GM18499 (cell line): ENCODE results near the gene FOXL3.
"Not testable (repeated sequence)": the region's sequence is repeated elsewhere in the genome, so short reads cannot be mapped to it uniquely, and the experiment has no call there.

Source experiments
- ATAC-seq: cut with Tn5 transposase; IDR thresholded peaks from one replicate; pipeline ENCODE4 v1.9.1; 2021; ENCODE audit warnings: moderate number of reproducible peaks; ENCODE audit not compliant: insufficient read depth, unreplicated experiment

The FOXL3 gene

DNA sequence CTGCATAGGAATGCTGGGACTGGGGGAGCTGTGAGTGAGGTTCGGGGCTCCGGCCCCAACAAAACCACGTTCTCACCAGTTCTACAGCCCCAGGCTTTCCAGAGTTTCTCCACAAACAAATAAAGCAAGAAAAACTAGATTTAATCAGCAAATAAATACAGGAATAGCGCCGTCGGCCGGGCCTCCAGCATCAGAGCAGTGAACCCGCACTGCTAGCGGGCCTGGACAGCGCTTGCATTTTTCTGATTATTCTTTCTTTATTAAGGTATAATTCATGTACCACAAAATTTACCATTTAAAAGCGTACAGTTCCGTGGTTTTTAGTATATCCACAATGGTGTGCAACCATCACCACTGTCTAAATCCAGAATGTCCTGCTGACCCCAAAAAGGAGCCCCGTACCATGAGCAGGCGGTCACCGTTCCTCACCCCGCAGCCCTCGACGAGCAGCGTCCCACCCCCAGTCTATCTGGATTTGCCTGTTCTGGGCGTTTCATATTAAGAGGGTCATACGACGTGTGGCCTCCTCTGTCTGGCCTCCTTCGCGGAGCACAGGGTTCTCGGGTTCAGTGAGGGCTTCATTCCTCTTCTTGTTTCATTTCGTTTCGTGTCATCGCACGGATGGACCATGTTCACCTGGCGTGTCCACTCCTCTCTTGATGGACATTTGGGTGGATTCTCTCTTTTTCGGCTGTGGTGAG is 35.5 kb upstream of the FOXL3 start:
- no peak for ATAC-seq

DNA sequence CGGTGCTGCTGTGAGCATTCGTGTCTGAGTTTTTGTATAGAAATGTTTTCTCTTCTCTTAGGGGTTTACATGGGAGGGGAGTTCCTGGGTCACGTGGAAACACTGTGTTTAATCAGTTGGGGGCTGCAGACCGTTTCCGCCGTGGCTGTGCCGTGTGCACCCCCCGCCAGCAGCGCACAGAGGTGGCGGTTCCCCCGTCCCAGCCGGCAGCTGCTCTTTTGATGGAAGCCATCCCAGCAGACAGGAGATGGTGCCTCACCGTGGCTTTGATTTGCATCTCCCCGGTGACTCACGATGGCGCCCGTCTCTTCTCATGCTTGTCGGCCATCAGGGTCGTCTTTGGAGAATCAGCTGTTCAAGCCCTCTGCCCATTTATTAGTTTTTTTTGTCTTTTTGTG is 34.9 kb upstream of the FOXL3 start:
- ATAC-seq, result no peak

DNA sequence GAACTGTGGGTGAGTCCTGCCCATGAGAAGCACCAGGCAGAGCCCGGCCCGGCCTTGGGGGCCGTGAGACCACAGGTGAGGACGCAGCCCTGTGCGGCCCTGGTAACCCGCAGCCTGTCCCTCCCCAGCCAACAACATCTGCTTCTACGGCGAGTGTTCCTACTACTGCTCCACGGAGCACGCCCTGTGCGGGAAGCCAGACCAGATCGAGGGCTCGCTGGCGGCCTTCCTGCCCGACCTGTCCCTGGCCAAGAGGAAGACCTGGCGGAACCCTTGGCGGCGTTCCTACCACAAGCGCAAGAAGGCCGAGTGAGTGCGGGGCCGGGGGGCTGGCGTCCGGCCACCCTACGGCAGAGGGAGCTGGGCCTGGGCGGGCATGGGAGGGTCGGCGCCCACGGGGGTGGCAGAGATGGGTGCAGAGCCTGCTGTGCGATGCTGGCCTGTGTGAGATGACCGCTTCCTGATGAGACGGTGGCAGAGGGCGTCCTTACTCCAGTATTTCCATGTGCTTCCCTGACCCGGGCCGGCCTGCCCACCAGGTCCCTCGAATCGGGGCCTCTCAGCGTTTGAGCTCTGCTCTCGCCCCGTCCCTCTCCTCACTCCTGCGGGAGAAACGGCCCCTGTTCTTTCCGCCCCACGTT is 34.1 kb upstream of the FOXL3 start:
- no peak for ATAC-seq

DNA sequence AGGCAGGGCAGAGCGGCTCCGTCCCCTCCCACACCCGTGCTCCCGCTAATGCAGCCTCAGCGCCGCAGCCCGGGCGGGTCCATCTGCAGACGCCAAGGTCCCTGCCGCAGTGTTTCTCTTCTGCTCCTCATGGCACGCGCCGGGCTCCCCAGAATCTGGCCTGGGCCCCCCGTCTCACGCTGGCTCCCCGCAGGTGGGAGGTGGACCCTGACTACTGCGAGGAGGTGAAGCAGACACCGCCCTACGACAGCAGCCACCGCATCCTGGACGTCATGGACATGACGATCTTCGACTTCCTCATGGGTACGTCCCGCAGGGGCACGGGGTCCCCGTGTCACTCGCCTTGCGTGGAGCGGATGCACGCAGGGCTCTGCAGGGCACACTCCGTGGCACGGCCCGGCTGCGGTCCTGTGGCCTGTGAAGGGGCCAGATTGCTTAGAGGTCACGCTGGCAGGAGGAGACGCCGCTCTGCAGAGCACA is 33.5 kb upstream of the FOXL3 start:
- no peak for ATAC-seq

DNA sequence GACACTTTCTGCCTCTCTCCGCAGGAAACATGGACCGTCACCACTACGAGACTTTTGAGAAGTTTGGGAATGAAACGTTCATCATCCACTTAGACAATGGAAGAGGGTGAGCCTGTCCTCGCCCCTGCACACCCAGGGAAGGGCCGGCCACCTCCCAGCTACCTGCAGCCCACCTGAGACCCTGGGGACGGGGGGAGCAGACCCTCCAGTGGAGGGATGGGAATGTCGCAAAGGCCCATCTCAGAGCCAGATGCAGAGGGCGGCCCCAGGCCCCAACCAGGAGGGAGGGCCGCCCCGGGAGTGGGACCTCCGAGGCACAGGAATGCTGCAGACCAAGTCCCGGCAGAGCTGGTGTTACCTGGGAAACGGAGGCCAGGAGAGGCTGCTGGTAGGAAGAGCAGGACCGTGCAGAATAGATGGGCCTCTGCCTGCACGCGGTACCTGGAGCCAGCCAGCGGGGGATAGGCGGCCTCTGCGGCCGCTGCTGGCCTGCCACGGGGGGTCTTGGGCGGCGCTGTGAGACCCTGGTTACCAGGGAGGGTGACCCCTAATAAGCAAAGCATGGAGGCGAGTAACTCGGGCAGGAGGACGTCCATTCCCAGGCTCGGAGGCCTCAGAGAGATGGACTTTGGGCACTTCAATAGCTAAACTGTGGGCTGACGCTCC is 32.9 kb upstream of the FOXL3 start:
- no peak for ATAC-seq

DNA sequence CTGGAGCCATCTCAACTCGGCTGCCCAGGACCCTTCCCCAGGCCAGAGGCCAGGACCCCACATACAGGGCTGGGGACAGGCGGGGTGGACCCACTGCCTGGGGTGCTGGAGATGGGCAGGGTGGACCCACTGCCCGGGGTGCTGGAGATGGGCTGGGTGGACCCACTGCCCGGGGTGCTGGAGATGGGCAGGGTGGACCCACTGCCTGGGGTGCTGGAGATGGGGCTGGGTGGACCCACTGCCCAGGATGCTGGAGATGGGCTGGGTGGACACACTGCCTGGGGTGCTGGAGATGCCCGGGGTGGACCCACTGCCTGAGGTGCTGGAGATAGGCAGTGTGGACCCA is 32.4 kb upstream of the FOXL3 start:
- ATAC-seq, result no peak

DNA sequence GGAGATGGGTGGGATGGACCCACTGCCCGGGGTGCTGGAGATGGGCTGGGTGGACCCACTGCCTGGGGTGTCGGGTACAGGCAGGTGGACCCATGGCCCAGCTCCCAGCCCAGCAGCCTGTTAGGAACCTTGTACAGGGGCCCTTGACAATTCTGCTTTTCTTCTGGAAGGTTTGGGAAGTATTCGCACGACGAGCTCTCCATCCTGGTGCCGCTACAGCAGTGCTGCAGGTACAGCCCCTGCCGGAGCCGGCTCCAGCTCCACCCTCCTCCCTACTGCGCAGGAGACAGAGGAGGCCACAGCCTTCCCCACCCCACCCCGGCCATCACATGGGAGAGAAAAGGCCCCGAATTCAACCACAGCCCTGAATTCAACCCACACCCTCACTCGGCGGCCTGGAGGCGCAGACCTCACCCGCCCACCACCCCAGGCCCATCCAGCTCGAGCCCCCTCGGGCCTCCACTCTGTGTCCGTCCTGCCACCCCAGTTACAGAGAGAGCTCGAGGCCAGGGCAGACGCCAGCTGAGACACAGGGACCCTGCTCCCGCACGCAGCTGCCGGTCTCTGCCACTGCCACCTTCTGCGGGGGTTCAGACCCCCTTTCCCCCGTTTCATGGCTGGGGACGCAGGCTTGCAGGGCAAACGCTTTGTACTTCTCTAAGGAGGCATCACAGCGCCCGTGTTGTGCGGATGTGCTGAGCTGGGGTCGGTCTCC is 31.3 kb upstream of the FOXL3 start:
- no peak for ATAC-seq

DNA sequence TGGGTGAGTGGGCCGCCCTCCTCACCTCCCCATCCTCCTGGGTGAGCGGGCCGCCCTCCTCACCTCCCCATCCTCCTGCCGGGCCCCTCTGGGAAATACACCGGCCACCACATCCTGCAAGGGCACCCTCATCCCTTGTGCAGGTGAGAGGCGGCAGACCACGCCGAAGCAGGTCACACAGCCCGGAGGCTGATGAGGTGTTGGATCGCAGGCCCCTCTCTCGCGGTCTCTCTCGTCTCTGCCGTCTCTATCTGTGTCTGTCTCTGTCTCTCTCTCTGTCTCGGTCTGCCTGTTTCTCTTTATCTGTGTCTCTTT is 30.8 kb upstream of the FOXL3 start:
- ATAC-seq, result no peak

DNA sequence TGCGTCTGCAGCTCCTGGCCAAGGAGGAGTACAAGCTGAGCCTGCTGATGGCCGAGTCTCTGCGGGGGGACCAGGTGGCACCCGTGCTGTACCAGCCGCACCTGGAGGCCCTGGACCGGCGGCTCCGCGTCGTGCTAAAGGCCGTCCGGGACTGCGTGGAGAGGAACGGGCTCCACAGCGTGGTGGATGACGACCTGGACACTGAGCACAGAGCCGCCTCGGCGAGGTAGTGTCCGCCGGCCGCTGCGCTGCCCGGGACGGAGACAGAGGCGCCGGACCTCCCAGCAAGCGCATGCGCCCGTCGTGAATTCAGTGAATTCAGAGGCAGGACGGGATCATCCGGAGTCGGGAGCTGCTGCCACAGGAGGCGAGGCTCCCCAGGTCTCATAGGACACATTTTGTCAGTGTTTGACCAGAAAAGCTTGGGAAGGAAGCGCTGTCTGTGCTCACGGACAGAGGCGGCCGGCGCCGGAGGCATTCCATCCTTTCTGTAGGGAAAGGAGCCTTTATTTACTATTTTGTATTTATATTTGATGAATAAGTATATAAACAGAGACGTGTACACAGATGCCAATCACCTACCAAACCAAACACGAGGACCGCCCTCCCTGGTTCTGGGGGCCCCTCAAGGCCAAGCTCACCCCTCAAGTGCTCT is 30.1 kb upstream of the FOXL3 start:
- ATAC-seq, result no peak

DNA sequence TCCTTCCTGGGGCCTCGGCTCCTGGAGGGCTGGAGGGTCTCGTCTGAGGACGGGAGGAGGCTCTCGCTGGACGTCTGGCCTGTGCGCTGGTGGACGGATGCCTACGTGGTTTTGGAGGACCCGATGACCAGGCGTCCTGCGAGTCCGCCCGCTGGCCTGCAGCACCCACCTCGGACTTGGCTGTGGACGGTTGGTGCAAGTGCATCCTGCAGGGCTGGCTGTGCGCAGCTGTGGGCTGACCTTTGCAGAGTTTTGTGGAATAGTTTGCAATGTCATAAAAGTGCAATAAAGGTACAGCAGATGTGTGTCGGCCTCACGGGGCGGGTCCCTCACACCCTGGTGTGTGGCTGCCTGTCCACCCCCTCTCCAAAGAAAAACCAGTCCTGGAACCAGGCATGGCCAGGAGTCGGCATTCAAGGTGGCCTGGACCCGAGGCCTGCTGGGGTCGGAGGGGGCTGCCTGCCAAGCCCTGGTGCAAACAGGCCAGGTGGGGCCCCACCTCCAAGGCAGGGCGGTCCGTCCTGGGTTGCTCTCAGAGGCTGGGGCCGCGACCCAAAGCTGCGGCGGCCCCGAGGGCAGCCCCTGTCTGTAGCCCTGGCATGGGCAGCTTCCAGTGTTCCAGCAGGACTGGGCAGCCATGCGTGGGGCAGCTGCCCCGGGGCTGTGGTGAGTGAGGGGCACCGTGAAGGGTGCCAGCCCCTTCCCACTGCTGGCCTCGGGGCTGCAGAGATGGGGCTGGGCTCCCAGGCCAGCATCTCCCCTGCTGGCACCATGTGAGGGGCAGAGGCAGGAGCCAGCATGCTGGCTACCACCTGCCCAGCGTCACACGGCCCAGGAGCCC is 29.3 kb upstream of the FOXL3 start:
- ATAC-seq, result no peak

DNA sequence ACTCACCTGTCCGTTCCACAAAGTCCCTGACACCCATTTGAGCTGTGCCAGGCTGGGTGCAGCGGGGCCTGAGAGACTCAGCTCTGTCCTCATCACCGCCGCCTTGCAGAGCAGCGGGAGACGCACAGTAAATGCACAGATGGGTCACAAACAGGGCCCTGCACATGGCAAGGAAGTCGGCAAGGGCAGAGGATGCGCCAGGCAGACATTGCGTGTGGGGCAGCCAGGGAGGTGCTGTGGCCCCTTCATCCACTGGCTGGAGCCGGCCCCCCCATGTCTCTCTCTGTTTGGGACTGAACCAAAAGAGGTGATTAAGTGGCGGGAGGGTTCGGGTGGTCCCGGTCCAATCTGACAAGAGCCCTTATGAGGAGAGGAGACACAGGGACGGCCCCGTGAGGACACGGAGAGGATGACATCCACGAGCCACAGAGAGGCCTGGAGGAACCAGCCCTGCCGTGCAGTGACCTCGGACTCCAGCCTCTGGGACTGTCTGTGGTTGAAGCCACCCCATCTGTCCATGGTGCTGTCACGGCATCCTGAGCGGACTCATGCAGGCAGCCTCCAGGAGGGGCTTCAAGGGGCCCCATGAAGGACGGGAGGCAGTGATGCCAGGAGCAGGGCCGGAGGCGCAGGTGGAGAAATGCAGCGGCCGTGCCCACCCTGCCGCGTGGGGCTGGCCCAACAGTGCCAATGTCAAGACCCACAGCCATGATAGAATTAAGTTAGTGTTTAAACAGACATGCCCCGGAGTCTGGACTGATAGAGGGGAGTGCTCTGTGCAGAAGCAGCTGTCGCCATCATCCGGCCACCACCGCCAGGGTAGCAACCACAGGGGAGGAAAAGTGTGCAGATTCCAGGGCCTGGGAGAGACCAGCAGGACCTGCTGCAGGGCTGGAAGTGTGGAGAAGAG is 28.4 kb upstream of the FOXL3 start:
- no peak for ATAC-seq

DNA sequence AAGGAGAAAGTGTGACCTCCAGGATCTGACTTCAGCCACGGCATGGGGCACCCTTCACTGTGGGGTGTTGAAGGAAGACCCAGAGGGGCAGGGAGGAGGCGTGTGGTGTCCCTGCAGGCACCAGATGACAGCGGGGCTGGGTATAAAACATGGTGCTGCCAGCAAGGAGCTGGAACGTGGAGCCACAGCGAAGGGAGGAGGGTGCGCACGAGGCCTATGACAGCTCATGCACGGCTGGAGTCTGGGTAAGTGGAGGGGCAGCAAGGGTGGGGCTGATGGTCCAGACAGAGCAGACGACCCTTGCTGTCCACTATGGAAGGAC is 27.8 kb upstream of the FOXL3 start:
- no peak for ATAC-seq

DNA sequence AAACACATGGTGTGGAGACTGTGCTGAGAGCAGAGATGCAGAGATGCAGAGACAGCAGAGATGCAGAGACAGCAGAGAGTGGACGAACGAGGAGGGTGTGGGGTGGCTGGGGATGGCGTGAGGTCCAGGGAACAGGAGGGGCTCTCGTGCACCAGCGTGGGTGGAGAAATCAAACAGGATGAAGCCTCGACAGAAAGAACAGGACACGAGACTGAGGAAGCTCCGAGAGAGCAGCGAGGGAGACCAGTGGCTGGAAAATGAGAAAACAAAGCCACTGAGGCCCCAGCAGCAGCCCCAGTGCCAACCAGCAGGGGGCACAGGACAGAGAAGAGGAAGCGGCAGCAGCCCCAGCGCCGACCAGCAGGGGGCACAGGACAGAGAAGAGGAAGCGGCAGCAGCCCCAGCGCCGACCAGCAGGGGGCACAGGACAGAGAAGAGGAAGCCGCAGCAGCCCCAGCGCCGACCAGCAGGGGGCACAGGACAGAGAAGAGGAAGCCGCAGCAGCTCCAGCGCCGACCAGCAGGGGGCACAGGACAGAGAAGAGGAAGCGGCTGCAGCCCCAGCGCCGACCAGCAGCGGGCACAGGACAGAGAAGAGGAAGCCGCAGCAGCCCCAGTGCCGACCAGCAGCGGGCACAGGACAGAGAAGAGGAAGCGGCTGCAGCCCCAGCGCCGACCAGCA is 27.2 kb upstream of the FOXL3 start:
- ATAC-seq, result not testable (repeated sequence)

DNA sequence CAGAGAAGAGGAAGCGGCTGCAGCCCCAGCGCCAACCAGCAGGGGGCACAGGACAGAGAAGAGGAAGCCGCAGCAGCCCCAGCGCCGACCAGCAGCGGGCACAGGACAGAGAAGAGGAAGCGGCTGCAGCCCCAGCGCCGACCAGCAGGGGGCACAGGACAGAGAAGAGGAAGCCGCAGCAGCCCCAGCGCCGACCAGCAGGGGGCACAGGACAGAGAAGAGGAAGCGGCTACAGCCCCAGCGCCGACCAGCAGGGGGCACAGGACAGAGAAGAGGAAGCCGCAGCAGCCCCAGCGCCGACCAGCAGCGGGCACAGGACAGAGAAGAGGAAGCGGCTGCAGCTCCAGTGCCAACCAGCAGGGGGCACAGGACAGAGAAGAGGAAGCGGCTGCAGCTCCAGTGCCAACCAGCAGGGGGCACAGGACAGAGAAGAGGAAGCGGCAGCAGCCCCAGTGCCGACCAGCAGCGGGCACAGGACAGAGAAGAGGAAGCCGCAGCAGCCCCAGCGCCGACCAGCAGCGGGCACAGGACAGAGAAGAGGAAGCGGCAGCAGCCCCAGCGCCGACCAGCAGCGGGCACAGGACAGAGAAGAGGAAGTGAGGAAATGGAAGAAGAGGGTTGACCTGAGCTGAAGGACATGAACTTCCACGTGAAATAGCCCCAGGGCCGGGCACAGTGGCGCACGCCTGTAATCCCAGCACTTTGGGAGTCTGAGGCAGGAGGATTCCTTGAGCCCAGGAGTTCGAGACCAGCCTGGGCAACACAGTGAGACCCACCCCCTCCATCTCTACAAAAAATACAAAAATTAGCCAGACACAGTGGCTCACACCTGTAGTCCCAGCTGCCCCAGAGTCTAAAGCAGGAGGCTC is 26.3 kb upstream of the FOXL3 start:
- not testable (repeated sequence) for ATAC-seq

DNA sequence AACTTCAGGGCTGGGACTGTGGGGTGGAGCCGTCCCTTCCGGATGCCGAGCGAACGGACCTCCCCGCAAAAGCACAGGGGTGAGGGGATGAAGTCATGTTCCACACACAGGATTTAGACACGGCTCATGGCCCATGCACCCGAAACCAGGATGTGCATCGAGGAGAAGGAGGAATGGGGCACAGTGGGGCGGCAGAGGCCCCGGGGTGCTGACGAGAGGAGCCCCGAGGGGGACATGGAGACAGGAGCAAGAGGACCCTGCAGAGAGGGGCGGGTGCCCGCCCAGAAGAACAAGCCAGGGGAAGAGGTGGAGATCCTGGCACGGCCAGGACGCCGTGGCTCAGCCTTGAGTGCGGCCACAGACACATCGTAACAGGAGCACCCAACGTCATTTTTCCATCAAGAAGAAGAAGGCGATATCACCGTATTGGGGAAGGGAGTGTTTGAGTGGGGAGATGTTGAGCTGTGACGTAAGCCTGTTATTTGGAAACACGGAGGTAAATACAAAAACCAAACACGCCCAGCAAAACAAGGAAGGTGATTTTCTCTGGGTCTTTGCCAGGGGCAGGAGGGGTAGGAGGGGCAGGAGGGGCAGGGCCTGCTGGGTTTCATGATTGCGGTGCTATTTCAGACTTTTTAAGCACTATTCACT is 25.3 kb upstream of the FOXL3 start:
- ATAC-seq, result no peak

DNA sequence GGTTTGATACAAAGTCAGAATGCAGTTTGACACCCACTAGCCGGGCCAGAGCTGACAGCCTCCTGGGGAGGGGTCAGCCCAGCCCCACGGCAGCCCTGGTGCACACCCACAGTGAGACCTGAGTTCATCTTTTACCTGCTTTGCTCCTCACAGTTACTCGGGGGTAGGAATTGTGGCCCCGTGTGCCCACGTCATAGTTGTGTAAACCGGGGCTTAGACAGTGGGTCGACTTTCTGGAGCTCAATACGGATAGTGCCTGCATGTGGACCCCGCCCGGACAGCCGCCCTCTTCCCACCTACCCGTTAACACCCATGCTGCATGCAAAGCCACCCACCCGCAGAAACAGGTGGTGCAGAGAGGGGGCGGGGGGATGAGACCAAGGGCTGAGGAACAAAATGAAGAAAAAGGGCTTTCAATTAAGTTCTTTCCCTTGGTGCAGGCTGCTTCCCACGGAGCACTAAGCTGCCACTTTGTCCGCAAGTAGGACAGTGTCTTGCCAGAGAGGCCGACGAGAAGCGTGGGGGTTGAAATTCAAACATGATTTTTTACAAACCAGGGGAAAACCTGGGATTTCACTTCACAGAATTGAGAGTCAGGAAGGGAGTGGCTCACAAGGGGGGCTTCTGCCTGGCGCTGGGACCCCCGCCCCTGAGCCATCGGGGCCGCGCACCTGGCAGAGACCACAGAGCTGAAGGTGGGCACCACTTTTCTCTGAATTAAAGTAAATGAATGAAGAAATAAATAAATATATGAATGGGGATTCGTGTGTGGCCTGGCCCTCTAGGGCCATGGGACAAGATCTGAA is 24.6 kb upstream of the FOXL3 start:
- ATAC-seq, result no peak
